Measurements from ENCODE around the gene TRPV6.

The TRPV6 gene

DNA sequence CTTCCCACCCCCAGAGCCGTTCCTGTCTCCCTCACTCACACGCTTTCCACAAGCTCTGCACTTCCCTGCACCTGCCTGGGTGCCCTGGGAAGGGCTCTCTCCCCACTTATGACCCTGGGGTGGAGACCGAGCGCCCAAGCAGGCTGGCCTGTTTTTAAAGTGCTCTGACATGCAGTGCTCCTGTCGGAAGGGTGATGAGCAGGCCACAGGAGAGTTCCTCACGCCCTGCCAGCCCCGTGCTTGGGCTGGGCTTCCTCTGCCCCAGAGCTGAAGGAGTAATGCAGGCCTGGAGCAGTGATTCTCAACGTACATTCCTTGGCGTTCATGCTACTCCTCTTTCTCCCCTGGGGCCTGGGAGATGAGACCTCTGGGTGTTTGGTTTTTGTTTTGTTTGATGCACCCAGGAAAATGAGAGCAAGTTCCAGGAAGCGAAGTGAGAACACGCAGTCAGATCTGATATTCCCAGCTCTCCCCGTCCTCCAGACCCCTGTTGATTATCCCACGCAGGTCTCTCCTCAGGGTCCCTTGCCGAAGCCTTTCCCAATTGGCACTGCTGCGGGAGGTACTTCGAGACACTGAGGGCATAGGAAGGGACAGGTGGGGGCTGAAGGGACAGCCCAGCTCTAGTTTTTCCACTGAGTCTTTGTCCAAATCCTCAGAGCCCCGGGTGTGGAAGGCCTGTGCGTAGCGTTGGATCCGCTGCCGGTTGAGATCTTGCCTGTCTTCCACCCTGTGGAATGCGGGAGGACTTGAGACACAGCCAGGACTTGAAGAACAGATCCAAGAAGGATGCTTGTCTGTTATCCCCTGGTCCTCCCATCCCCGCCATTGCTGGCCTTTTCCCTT is 14.1 kb downstream of the TRPV6 start:
- FAIRE-seq, result no peak

DNA sequence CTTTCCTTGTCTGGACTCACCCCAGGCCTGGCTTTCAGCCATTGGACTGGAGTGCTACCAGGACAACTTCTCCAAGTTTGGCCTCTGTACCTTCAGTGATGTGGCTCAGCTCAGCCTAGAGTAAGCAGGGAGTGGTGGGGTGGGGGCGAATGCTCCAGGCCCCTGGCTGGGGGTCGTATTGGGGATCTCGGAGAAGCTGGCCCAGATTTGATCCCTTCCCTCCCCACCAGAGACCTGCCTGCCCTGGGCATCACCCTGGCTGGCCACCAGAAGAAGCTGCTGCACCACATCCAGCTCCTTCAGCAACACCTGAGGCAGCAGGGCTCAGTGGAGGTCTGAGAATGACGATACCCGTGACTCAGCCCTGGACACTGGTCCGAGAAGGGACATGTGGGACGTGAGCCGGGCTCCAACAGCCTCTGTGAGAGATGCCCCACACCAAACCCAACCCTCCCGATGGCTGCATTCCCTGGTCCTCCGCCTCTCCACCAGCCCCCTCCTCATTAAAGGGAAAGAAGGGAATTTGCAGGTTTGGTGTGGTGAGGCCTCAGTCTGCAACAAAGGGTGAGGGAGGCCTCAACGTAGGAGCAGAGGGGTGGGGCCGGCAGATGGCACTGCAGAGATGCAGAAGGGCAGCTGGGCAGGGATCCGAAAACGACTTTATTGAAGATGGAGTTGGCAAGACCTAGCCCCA is 14.8 kb downstream of the TRPV6 start:
- DNase-seq (ENCODE audit: insufficient read length, low spot score) (no peak), FAIRE-seq (no peak)

More for the DNA sequence above, 14.1 kb downstream of the TRPV6 start:
- DNase-seq (ENCODE audit: insufficient read length, low spot score), result no peak

DNA sequence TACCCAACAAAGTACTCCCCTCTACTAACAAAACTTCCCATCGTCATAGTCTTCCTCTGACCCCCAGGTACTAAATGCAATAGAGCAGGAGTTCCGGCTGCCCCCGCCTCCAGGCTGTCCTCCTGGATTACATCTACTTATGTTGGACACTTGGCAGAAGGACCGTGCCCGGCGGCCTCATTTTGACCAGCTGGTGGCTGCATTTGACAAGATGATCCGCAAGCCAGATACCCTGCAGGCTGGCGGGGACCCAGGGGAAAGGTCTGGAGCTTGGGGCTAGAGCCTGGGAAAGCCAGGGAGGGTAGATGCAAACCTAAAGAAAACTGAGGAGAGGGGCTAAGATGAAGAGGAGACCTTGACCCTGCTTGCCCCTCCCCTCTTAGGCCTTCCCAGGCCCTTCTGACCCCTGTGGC is 15.4 kb downstream of the TRPV6 start:
- FAIRE-seq (no peak), DNase-seq (ENCODE audit: insufficient read length, low spot score) (no peak)

DNA sequence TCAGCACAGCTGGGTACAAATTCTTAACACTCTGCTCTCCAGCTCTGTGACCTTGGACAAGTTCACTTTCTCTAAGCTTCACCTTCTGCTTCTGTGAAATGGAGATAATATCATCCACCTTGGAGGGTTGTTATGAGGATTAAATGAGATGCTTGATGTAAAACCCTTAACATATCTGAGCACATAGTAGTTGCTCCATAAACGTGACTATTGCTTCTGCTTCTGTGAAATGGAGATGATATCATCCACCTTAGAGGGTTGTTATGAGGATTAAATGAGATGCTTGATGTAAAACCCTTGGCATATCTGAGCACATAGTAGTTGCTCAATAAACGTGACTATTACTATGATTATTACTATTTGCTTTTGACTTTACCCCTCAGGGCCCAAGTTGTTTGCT is 16.1 kb downstream of the TRPV6 start:
- FAIRE-seq, result no peak
- DNase-seq (ENCODE audit: insufficient read length, low spot score), result no peak

DNA sequence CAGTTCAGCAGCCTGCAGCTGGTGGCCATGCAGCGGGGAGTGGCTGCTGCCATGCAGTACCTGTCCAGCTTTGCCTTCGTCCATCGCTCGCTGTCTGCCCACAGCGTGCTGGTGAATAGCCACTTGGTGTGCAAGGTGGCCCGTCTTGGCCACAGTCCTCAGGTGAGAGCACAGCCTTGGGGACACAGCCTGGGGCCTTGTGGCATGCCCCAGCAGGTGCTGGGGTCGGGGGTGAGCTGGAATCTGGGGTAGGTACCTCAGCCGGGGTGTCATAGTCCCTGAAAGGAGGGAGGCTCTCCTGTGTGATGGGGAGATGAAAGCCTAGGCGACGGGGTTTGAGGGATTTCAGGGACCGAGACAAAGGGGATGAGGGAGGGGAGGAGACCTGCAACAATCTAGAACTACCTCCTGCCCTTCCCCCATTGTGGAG is 16.5 kb downstream of the TRPV6 start:
- no peak for DNase-seq (ENCODE audit: insufficient read length, low spot score)
- no peak for FAIRE-seq

DNA sequence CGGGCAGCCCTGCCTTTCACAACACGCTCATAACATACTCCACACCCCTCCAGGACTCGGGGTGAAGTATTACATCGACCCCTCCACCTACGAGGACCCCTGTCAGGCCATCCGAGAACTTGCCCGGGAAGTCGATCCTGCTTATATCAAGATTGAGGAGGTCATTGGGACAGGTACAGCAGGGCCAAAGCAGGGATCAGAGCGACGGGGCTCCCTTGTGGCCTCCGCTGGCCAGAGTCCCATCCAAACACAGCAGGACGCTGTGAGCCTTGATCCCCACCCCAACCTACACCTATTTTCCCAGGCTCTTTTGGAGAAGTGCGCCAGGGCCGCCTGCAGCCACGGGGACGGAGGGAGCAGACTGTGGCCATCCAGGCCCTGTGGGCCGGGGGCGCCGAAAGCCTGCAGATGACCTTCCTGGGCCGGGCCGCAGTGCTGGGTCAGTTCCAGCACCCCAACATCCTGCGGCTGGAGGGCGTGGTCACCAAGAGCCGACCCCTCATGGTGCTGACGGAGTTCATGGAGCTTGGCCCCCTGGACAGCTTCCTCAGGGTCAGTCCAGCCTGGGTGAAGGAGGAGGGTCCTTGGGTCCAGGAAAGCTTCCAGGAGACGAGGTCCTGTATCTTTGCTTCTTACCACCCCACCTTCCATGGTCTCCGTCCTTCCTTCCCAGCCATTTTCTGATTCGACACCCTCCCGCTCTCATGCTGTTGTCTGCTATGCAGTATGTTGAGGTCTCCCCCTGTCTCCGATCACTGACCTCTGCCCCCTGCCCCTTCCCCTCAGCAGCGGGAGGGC is 17.2 kb downstream of the TRPV6 start:
- FAIRE-seq (no peak), DNase-seq (ENCODE audit: insufficient read length, low spot score) (no peak)

DNA sequence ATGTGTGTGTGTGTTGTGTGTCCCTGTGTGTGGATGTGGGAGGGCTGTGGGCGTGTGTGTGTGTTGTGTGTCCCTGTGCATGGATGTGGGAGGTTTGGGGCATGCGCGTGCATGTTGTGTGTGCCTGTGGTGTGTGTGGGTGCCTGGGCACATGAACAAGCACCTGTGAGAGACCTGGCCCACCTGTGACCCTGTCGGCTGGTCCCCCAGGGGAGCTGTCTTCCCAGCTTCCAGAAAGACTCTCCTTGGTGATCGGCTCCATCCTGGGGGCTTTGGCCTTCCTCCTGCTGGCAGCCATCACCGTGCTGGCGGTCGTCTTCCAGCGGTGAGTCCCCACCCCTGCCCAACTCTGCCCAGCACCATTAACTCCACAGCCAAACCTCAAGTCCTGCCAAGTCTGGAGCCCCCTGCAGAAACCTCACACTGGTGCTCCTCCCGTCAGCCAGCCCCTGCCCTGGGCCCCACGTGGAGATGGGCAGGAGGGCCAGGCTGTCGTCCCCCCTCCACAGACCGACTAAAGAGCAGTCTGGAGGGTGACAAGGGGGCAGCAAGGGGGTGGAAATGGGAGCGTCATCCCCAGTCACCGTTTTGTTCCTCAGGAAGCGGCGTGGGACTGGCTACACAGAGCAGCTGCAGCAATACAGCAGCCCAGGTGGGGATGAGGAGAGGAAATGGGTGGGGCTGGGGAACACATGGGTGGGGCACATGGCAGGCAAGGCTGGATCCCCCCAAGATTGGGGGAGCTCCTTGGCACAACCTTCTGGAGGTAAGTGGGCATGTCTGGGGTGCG is 18.0 kb downstream of the TRPV6 start:
- FAIRE-seq (no peak), DNase-seq (ENCODE audit: insufficient read length, low spot score) (no peak)

DNA sequence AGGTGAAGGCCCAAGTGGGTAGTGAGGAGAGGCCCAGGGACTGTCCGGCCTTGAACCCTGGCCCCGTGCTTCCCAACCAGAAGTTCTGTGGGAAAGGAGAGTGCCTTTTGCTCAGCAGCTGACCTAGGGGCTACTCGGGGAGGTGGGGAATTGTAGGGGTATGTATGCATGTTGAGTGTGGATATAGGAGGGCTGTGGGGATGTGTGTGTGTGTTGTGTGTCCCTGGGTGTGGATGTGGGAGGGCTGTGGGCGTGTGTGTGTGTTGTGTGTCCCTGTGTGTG is 18.5 kb downstream of the TRPV6 start:
- FAIRE-seq (no peak), DNase-seq (ENCODE audit: insufficient read length, low spot score) (no peak)

DNA sequence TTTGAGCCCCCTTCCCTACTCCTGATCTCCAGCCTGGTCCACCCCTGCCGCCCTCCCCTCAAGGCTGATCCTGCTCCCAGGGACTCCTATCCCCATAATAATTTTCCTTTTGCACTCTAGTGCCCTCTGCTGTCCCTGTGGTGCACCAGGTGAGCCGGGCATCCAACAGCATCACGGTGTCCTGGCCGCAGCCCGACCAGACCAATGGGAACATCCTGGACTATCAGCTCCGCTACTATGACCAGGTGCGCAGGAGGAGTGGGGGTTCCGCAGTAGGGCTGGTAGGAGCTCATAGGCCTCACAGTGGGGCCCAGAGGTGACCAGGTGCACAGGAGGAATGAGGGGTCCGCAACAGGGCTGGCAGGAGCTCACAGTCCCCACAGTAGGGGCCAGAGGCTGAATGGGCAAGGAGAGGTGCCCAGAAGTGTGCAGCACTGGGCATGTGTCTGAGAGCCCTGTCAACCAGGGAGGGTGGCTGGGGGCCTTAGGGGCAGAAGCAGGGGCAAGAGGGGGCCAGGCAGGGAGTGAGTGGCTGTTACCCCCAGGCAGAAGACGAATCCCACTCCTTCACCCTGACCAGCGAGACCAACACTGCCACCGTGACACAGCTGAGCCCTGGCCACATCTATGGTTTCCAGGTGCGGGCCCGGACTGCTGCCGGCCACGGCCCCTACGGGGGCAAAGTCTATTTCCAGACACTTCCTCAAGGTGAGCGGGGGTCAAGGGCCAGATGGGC is 19.0 kb downstream of the TRPV6 start:
- DNase-seq (ENCODE audit: insufficient read length, low spot score) (no peak), FAIRE-seq (no peak)

DNA sequence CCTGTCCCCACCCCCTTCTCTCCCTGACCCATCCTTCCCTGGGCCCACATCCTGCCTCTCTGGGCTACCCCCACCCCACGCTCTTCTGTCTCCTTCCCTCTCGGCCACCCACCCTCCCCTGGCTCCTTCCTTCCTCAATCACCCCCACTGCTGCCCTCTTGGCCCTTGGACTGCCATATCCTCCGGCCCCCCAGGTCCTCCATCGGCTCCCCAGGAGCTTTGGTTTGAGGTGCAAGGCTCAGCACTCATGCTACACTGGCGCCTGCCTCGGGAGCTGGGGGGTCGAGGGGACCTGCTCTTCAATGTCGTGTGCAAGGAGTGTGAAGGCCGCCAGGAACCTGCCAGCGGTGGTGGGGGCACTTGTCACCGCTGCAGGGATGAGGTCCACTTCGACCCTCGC is 19.8 kb downstream of the TRPV6 start:
- no peak for FAIRE-seq
- DNase-seq (ENCODE audit: insufficient read length, low spot score), result no peak

DNA sequence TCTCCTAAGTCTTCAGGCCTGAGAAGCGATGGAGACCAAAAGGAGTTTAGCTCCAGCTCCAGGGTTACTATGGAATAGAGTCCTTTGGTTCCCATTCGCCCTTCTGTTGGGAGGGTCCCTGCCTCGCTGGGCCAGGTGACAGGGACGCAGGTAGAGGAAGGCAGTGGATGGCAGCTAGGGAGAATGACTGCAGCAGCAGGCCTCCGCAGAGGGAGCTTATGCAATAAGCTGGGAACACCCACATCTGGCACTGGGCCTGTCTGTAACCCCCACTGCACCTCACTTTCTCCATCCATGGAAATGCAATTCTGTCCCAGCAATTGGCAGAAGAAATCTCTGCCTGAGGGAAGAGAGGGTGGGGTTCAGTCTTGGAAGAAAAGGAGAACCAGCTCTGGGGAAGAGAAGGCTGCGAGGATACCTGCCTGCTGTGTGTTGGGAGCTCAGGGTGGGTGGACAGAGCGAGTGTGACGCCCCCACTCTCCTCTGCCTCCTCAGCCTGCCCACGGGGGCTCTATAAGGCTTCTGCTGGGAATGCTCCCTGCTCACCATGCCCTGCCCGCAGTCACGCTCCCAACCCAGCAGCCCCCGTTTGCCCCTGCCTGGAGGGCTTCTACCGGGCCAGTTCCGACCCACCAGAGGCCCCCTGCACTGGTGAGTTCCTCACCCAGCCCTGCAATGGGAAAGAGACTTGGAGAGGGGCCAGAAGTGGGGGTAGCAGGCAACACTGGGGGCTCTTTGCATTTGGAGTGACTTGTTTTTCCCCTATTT is 20.4 kb downstream of the TRPV6 start:
- DNase-seq (ENCODE audit: insufficient read length, low spot score) (no peak), FAIRE-seq (no peak)

DNA sequence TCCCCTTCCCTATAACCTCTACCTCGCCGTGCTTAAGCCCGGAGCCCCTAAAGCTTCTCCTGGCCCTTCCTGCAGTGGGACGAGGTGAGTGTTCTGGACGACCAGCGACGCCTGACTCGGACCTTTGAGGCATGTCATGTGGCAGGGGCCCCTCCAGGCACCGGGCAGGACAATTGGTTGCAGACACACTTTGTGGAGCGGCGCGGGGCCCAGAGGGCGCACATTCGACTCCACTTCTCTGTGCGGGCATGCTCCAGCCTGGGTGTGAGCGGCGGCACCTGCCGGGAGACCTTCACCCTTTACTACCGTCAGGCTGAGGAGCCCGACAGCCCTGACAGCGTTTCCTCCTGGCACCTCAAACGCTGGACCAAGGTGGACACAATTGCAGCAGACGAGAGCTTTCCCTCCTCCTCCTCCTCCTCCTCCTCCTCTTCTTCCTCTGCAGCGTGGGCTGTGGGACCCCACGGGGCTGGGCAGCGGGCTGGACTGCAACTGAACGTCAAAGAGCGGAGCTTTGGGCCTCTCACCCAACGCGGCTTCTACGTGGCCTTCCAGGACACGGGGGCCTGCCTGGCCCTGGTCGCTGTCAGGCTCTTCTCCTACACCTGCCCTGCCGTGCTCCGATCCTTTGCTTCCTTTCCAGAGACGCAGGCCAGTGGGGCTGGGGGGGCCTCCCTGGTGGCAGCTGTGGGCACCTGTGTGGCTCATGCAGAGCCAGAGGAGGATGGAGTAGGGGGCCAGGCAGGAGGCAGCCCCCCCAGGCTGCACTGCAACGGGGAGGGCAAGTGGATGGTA is 21.5 kb downstream of the TRPV6 start:
- FAIRE-seq (no peak), DNase-seq (ENCODE audit: insufficient read length, low spot score) (no peak)

DNA sequence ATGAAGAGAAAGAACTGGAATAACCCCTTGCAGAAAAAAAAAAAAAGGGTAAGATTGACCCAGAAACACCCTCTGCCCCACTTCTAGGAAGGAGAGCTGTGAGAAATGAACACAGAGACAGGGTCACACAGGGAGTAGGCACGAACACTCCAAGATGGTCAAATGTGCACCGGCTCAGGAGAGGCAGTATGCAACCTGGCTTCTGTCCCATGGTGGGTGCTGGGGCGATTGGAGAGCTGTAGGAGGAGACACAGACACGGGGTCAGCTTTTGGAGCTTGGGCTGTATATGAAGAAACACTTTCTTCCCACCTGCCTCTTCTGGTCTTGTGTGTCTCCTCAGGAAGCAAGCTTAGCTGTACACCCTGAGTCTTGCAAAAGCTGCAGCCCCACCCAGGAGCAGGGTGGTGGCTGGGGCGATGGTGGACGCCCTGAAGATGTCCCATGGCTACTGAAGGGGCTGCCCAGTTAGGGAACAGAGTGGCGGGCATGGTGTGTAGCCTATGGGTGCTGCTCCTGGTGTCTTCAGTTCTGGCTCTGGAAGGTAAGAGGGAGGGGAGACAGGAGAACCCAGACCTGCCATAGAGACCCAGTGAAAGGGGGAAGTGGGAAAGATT is 22.7 kb downstream of the TRPV6 start:
- no peak for DNase-seq (ENCODE audit: insufficient read length, low spot score)
- FAIRE-seq, result no peak

DNA sequence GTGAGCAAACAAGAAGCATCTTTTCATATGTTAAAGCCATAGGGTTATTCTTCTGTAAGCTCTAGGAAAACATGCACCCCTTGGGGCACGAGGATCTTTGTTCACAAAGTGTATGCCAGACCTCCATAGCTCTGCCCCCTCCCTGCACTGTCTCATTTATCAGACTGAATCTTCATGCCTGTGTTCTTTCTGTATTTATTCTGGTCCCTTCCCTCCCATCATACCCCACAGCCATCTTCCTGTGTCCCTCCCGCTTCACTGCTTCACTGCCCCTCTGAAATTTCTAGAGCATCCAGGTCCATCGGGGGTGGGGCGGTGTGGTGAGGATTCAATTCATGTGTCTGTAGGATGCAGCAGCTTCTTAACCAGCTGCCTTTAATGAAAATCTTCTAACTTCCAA is 23.2 kb downstream of the TRPV6 start:
- FAIRE-seq, result no peak
- no peak for DNase-seq (ENCODE audit: insufficient read length, low spot score)

DNA sequence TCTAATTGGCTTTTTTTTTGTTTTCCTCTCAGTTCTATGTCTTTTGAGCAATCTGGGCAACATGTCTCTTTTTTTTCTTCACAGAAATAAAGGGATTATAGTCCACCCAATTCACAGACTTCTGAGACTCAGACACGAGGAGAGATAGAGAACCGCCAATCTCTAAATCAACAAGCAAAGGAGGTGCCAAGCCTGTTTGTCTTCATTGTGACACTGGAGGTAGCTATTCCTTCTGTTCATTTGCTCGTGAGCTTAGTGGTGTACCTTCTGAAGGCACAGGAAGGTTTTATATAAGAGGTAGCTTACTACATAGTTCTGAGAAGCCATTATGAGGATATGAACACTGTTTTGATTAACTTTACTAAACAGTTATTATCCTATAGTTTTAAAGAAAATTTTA is 24.6 kb downstream of the TRPV6 start:
- FAIRE-seq (no peak), DNase-seq (ENCODE audit: insufficient read length, low spot score) (no peak)

DNA sequence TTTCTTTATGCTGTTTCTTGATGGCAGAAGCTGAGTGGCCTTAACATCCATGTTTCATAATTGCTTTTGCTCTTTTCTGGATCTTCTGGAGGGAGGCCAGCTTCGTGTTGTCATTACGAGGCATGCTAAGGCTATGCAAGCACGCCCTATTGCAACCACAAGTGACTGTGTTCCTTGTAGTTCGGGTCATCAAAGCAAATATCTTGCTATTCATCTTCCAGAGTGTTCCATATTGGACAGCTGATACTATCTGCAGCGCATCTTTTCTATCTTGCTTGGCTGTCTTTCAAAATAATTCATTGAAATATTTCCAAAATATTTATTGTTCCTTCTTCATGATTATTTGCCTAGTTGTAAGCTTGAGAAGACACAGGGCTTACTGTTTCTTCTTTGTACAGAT is 25.7 kb downstream of the TRPV6 start:
- DNase-seq (ENCODE audit: insufficient read length, low spot score), result no peak
- no peak for FAIRE-seq

DNA sequence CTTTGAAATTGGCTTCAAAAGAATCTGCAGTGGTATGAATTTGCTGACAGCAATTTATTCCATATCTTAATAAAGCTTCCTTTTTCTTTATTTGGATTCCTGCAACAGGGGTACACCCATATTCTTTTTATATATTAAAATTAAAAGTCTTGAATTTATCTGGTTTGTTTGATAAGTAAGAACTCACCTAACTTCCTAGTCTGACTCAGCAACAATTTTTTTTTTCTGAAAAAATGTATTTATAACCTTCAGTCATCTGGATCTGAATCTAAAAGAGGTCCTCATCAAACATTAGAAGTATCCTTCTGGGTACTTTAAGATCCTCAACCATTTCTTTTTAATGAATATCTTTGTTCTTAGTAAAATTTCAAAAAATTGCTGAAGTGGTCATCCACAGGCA is 26.1 kb downstream of the TRPV6 start:
- FAIRE-seq (no peak), DNase-seq (ENCODE audit: insufficient read length, low spot score) (no peak)

DNA sequence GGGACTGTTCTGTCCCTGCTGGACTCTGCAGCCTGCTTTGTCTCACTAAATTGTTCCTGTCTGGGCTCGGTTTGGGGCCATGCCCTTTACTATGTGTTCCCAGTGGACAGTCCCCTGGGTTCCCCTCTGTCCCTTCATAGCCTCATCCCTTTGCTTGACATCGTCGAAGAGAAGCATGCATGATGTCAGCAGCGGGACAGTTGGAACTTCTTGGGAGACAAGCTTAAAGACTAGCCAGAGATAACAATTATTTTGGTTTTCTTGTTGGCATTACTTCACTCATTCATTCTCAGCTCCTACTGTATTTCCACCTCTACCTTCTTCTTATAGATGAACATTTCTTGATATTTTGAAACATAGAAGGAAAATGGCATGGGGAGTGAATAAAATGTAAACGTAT is 27.9 kb downstream of the TRPV6 start:
- DNase-seq (ENCODE audit: insufficient read length, low spot score), result no peak
- no peak for FAIRE-seq

All from GM19239 (cell line).